GM19468 (cell line): ENCODE data around the gene RHEB.

Experiments
- ATAC-seq: cut with Tn5 transposase; IDR thresholded peaks from one replicate; pipeline ENCODE4 v1.9.1; 2021; ENCODE audit warnings: mild to moderate bottlenecking, moderate library complexity, moderate number of reproducible peaks; ENCODE audit not compliant: unreplicated experiment; ENCODE audit errors: extremely low read depth

RHEB gene

GRCh38 chr7:151435971-151436370 is 83.7 kb downstream of the RHEB start:
- ATAC-seq: no peak

DNA sequence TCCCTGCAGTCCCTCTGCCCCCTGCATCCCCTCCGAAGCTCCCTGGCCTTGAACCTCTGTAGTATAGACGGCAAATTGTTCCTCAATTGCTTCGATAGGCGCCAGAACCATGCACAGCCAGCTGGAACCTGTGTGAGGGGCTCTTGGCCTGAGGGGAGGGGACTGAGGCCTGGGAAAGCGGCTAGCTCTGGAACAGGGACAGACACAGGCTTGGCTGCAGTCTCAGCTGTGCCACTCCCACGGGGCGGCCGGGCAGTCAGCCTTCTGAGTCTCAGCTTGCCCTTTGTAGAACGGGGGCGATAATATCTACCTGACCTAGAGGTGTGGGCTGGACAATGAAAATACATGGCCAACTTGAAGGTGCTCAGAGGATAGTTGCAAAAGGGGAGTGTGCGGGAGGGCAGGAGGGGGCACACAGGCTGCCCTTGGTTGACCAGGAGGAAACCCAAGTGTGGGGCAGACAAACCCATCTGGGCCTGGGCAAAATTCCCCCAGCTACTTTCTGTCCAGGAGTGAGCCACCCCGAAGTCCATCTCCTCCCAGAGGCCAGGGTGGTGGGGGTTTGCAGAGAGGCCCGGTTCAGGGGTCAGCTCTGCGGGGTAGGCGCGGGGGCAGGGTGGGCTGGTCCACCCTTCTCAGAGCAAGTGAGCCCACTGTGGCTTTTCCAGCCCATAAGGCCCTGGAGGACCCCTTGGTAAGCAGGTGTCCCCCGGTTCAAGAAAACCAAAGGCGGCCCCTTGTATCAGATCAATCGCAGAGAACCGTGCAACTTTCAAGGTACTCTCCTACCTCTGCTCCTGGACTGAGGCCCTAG is 84.4 kb downstream of the RHEB start:
- ATAC-seq: no peak

DNA sequence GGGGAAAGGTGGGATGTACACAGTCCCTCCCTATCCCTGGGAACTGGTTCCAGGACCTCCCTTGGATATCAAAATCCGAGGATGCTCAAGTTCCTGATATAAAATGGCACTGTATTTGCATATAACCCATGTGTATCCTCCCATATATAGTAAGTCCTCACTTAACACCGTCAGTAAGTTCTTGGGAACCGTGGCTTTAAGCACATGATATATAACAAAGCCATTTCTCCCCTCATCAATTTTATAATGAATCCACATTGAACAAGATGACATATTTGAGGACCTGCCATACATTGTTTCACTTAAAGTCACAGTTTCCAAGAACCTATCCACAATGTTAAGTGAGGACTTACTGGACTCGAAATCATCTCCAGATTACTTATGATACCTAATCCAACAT is 85.1 kb downstream of the RHEB start:
- no peak for ATAC-seq

- no peak for ATAC-seq
These were observed 85.8 kb downstream of the RHEB start for GRCh38 chr7:151433721-151434400.

- no peak for ATAC-seq
These were observed 86.8 kb downstream of the RHEB start for GRCh38 chr7:151432658-151433521.

- ATAC-seq: no peak
These were observed 87.9 kb downstream of the RHEB start for GRCh38 chr7:151431768-151432311.

- no peak for ATAC-seq
These were observed 88.4 kb downstream of the RHEB start for GRCh38 chr7:151431281-151431767.

- no peak for ATAC-seq
These were observed 89.1 kb downstream of the RHEB start for GRCh38 chr7:151430391-151431205.

- ATAC-seq: no peak
These were observed 89.9 kb downstream of the RHEB start for GRCh38 chr7:151429560-151430331.

- ATAC-seq: no peak
These were observed 90.5 kb downstream of the RHEB start for GRCh38 chr7:151429237-151429559.

- ATAC-seq: no peak
These were observed 91.1 kb downstream of the RHEB start for GRCh38 chr7:151428378-151429236.

- ATAC-seq: no peak
These were observed 91.9 kb downstream of the RHEB start for GRCh38 chr7:151427705-151428377.

- ATAC-seq: no peak
These were observed 92.6 kb downstream of the RHEB start for GRCh38 chr7:151426904-151427704.

DNA sequence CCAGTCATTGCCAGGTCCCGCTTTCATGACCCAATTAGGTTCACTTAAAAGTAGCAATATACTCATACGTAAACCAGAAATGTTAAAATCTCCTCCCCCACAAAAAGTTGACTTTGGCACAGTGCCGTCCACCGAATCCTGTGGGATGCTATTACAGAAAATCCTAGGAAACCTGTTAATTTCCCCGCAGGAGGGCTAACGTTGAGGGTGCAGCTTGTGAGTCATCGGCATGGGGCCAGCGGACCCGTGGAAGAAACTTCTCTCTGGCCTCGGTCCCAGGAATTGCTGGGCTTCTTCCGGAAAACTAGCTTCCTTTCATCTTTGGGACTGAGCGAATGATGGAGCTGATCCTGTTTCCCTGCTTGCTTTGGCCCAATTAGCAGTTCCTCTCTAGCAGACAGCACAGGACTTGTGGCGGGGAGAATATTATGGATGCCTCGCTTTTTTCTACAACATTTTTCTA is 93.2 kb downstream of the RHEB start:
- no peak for ATAC-seq

GRCh38 chr7:151425670-151426440 is 93.8 kb downstream of the RHEB start:
- no peak for ATAC-seq

DNA sequence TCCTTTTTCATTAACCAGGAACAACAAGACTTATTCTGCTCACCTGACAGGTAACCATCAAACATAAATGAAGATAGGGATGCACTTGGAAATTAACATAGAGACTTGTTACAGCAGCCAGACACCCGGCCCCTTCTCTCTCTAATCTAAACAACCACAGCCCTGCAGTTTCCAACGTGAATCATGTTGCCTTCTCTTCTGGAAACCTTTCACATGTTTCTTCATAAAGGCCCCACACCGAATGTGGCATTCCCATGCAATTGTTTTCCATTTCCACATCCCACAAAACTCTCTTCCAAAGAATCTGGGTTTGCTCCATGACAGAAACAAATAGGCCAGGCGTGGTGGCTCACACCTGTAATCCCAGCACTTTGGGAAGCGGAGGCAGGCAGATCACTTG is 94.9 kb downstream of the RHEB start:
- no peak for ATAC-seq
